ENCODE measurements around the gene C16orf87. TPM values are rescaled to one million over a fixed set of nuclear protein-coding genes. Genes with fewer than 3 reads are reported as not detected.

The C16orf87 gene
- total and polyA plus RNA-seq, 8 donors: 1.3 to 16.2 (median 3.9) TPM; not detected in 1

- Histone ChIP-seq H3K4me3 (no peak overlapping the region), H3K4me1 (no peaks in the 10 kb centered on the region), H3K9me3 (no peaks in the 10 kb centered on the region), H3K36me3 (no peaks in the 10 kb centered on the region), H3K27me3 (no peaks in the 10 kb centered on the region), H3K27ac (no peak overlapping the region)
- WGBS, 5 donors: 79 to 91% (median 89%) methylated on average over 10 to 12 of the region's 12 CpGs
- no peak for DNase-seq
- intact Hi-C loops (cut with DNase I; ENCODE audit: low total_unique reads): no loop called here
- TF ChIP-seq POLR2A (IDR thresholded peaks at IDR 0.05) (no peak), POLR2AphosphoS5 (IDR thresholded peaks at IDR 0.05) (no peak), EP300 (IDR thresholded peaks at IDR 0.05) (no peak), CTCF (IDR thresholded peaks at IDR 0.05) (no peak)
Observed at GRCh38 chr16:46777804-46778203, 53.2 kb downstream of the C16orf87 start.

GRCh38 chr16:46775214-46775613 is 55.8 kb downstream of the C16orf87 start:
- DNase-seq: no peak
- Histone ChIP-seq H3K9me3 (no peaks in the 10 kb centered on the region), H3K4me3 (no peak overlapping the region), H3K36me3 (no peaks in the 10 kb centered on the region), H3K27me3 (no peaks in the 10 kb centered on the region), H3K27ac (no peak overlapping the region), H3K4me1 (no peaks in the 10 kb centered on the region)
- WGBS, 5 donors: 85 to 95% (median 92%) methylated on average over 4 of the region's 4 CpGs
- TF ChIP-seq POLR2AphosphoS5 (IDR thresholded peaks at IDR 0.05) (no peak), EP300 (IDR thresholded peaks at IDR 0.05) (no peak), CTCF (IDR thresholded peaks at IDR 0.05) (no peak), POLR2A (IDR thresholded peaks at IDR 0.05) (no peak)
- intact Hi-C loops (cut with DNase I; ENCODE audit: low total_unique reads): no loop called here

- no peak overlapping the region for H3K4me3 ChIP-seq
- 71 to 85% (median 84%) methylated on average over 3 of the region's 3 CpGs for WGBS, 5 donors
- no peak for DNase-seq
- no peak overlapping the region for H3K27ac ChIP-seq
- no peaks in the 10 kb centered on the region for H3K36me3 ChIP-seq
- H3K4me1 ChIP-seq: no peaks in the 10 kb centered on the region
- intact Hi-C loops (cut with DNase I; ENCODE audit: low total_unique reads): no loop called here
- H3K9me3 ChIP-seq: no peaks in the 10 kb centered on the region
- no peak for TF ChIP-seq CTCF (IDR thresholded peaks at IDR 0.05)
- no peak for TF ChIP-seq POLR2AphosphoS5 (IDR thresholded peaks at IDR 0.05)
- no peak for TF ChIP-seq EP300 (IDR thresholded peaks at IDR 0.05)
- TF ChIP-seq POLR2A (IDR thresholded peaks at IDR 0.05): no peak
- no peaks in the 10 kb centered on the region for H3K27me3 ChIP-seq
Observed at GRCh38 chr16:46774743-46775177, 56.2 kb downstream of the C16orf87 start.

GRCh38 chr16:46772463-46772862 is 58.5 kb downstream of the C16orf87 start:
- WGBS, 5 donors: 84 to 93% (median 91%) methylated on average over 4 of the region's 4 CpGs
- Histone ChIP-seq H3K9me3 (no peaks in the 10 kb centered on the region), H3K27ac (no peak overlapping the region), H3K36me3 (no peaks in the 10 kb centered on the region), H3K4me3 (no peak overlapping the region), H3K4me1 (no peaks in the 10 kb centered on the region), H3K27me3 (no peaks in the 10 kb centered on the region)
- TF ChIP-seq EP300 (IDR thresholded peaks at IDR 0.05): no peak
- TF ChIP-seq CTCF (IDR thresholded peaks at IDR 0.05): no peak
- TF ChIP-seq POLR2AphosphoS5 (IDR thresholded peaks at IDR 0.05): no peak
- TF ChIP-seq POLR2A (IDR thresholded peaks at IDR 0.05): no peak
- no peak for DNase-seq
- intact Hi-C loops (cut with DNase I; ENCODE audit: low total_unique reads): no loop called here

Data from stomach (tissue), 9 donors.